ENCODE results near the gene CRYBA2. TPM values are rescaled to one million over a fixed set of nuclear protein-coding genes. Genes with fewer than 3 reads are reported as not detected.

The CRYBA2 gene
- total RNA-seq, 1 donor: 1.3 TPM

GRCh38 chr2:219000569-219000960, 7.3 kb upstream of the CRYBA2 start:
- no peak for TF ChIP-seq CTCF (IDR thresholded peaks at IDR 0.05; ENCODE audit: insufficient read depth, low read depth, low read length)
- no peak for DNase-seq (ENCODE audit: low read depth)

DNA sequence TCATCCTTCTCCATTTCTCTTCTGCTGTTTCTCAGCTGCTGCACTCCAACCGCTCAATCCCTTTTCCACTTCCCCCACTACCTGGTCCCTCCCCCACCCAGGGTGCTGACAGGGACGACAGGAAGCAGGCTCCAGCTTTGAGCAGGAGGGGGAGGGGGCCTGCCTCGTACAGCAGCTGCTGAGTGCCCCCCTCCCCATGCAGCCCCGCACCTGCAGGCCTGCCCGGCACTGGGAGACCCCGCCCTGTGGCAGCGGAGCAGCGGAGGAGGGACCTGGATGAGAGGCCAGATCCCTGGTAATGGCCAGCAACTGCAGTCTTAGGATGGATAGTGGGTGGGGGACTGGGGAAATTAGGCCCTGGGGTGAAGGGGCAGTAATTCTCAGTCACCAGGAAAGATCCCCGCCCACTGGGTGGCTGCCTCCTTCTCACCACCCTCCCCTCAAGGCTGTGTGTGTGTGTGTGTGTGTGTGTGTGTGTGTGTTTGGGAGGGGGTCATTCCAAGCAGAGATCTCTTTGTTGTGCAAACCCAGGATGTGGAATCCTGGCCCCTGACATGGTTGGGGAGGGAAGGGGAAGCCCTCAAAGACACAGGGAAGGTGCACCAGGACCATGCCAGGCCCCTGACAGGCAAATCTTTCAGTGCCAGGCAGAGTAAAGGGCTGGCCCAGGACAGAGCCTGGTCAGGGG, 6.8 kb upstream of the CRYBA2 start:
- no peak for TF ChIP-seq CTCF (IDR thresholded peaks at IDR 0.05; ENCODE audit: insufficient read depth, low read depth, low read length)
- no peak for DNase-seq (ENCODE audit: low read depth)
- H3K4me3 ChIP-seq (ENCODE audit: low read depth, low read length): no peak overlapping the region

More at GRCh38 chr2:219000569-219000960, 7.3 kb upstream of the CRYBA2 start:
- H3K4me3 ChIP-seq (ENCODE audit: low read depth, low read length): no peak overlapping the region

DNA sequence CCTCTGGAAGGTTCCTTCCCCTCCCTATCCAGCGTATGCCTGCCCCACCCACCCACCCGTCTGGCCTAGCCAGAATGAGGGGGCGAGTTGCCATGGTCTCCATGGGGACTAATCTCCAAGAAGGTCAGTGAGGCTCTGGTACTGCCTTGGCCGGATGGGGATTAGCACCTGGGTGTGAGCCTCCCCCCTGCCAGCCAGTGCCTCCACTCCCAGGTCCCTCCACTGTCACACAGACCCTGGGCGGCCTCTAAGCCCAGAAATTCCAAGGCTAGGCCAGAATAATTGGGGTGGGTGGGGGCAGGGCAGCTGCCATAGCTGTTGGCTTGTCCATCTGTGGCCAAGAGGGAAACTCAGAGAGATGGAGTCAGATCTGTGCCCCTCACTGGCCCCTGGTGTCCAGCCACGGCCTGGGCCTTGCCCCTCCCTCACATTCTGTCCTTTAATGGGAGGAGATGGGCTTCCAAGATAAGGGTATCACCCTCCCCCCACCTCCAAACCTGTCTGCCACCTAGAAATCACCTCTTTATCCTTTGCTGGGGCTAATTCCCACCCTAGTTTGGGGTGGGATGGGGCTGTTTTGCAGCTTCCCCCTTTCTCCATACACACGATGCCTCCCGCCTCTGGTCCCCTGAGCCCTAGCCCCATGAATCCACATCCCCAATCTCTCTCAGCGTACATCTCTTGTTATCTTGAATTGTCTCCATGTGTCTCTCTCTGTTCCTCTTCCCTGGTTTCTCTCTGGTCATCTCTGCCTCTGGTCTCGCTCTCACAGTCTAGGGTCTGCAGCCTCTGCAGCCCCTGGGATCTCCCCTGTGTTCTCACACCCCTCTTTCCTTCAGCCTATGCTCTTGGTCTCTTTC, 6.0 kb upstream of the CRYBA2 start:
- DNase-seq (ENCODE audit: low read depth): no peak
- no peak for TF ChIP-seq CTCF (IDR thresholded peaks at IDR 0.05; ENCODE audit: insufficient read depth, low read depth, low read length)
- no peak overlapping the region for H3K4me3 ChIP-seq (ENCODE audit: low read depth, low read length)

GRCh38 chr2:218998414-218999002, 5.3 kb upstream of the CRYBA2 start:
- DNase-seq (ENCODE audit: low read depth): no peak
- no peak for TF ChIP-seq CTCF (IDR thresholded peaks at IDR 0.05; ENCODE audit: insufficient read depth, low read depth, low read length)
- no peak overlapping the region for H3K4me3 ChIP-seq (ENCODE audit: low read depth, low read length)

DNA sequence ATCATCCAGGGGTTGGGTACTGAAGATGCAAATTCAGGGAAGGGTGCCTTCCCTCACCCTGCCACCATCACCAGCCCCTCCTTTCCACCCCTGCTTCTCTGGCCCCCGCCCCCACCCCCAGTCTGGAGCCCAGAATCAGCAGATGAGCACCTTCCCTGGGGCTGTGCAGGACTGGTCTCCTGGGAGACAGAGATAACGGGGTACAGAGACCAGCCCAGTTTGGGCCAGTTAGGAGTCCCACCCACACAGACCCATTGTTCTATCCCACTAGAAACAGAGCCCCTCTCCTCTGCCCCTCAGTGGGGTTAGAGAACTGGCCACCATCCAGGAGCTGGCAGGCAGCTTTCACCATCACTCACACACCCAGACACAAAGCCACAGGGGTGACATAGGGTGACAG, 4.5 kb upstream of the CRYBA2 start:
- no peak overlapping the region for H3K4me3 ChIP-seq (ENCODE audit: low read depth, low read length)
- TF ChIP-seq CTCF (IDR thresholded peaks at IDR 0.05; ENCODE audit: insufficient read depth, low read depth, low read length): no peak
- no peak for DNase-seq (ENCODE audit: low read depth)

DNA sequence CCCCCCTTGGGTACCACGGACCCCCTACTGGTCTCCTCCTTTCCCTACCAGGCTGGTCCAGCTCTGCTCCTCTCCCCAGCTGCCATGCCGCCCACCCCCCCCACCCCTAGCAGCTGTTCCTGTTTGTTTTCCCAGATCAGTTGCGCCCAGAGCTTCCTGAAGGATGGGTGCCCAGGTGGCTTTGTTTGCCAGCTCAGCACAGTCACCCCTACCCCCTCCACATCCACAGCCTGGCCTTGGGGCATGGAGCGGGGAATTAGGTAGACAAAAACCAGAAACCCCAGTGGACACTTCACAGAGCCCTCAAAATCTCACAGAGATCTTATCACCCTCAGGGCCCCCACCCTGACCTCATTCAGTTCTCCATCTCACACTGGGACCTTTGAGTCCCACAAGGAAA, 3.7 kb upstream of the CRYBA2 start:
- no peak for DNase-seq (ENCODE audit: low read depth)
- no peak overlapping the region for H3K4me3 ChIP-seq (ENCODE audit: low read depth, low read length)
- TF ChIP-seq CTCF (IDR thresholded peaks at IDR 0.05; ENCODE audit: insufficient read depth, low read depth, low read length): no peak
